ENCODE results near the gene AMZ1.
"Not testable (repeated sequence)": the region's sequence is repeated elsewhere in the genome, so short reads cannot be mapped to it uniquely, and the experiment has no call there.

Gene AMZ1

DNA sequence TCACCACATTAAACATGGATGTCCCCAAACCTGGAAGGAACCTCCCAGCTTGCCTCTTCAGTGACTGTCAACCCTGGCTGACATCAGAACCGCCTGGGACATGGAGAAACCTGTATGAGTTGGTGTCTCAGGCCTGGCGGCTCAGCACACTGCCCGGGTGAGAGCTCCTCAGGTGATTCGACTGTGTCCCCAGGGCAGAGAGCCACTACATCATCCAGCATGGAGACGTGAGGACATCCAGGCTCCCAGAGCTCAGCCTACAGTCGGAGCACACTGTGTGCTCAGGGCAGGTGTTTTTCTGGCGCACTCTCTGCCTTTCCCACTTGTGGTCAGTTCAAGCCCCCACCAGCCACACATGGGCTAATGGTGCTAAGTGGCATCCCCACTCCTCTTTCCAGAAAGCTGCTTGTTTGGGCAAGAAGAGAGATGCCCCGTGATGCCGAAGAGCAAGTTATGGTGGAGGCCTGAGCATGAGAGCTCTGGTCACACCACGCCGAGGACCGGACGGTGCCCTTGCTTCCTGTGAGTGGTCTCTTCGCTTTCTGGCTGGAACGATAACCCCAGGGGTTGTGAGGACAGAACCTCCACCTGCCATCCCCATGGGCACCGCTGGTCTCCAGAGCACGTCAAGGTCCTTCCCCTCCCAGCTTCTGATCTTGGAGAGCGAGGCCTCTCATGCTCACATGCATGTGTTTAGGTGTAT lies 38.5 kb downstream of the AMZ1 start:
- H3K27ac ChIP-seq (ENCODE audit: low read depth, low read length), result no peak overlapping the region
- H3K4me1 ChIP-seq (ENCODE audit: insufficient read depth, low read length), result no peaks in the 10 kb centered on the region
- H3K36me3 ChIP-seq (ENCODE audit: insufficient read depth, low read length), result peaks cover 49% of the 10 kb centered on the region
- no peaks in the 10 kb centered on the region for H3K9me3 ChIP-seq (ENCODE audit: insufficient read depth, low read depth, low read length)
- WGBS, result 90% methylated on average over 18 of the region's 18 CpGs
- no peaks in the 10 kb centered on the region for H3K27me3 ChIP-seq (ENCODE audit: insufficient read depth, low read length)
- no peak overlapping the region for H3K4me3 ChIP-seq (ENCODE audit: low read length)
- no peak overlapping the region for H3K9ac ChIP-seq (ENCODE audit: low read depth, low read length)

DNA sequence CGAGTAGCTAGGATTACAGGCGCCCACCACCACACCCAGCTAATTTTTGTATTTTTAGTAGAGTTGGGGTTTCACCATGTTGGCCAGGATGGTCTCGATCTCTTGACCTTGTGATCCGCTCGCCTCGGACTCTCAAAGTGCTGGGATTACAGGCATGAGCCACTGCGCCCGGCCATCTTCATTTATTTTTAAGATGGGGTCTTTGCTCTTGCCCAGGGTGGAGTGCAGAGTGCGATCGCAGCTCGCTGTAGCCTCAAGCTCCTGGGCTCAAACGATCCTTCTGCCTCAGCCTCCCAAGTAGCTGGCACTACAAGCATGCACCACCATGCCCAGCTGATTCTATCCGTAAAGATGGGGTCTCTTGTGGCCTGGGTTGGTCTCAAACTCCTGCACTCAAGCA lies 39.2 kb downstream of the AMZ1 start:
- not testable (repeated sequence) for H3K27ac ChIP-seq (ENCODE audit: low read depth, low read length); H3K27me3 ChIP-seq (ENCODE audit: insufficient read depth, low read length); H3K4me1 ChIP-seq (ENCODE audit: insufficient read depth, low read length); H3K9me3 ChIP-seq (ENCODE audit: insufficient read depth, low read depth, low read length); H3K4me3 ChIP-seq (ENCODE audit: low read length); H3K9ac ChIP-seq (ENCODE audit: low read depth, low read length)
- H3K36me3 ChIP-seq (ENCODE audit: insufficient read depth, low read length), result peaks cover 51% of the 10 kb centered on the region
- WGBS, result 83% methylated on average over 13 of the region's 13 CpGs

DNA sequence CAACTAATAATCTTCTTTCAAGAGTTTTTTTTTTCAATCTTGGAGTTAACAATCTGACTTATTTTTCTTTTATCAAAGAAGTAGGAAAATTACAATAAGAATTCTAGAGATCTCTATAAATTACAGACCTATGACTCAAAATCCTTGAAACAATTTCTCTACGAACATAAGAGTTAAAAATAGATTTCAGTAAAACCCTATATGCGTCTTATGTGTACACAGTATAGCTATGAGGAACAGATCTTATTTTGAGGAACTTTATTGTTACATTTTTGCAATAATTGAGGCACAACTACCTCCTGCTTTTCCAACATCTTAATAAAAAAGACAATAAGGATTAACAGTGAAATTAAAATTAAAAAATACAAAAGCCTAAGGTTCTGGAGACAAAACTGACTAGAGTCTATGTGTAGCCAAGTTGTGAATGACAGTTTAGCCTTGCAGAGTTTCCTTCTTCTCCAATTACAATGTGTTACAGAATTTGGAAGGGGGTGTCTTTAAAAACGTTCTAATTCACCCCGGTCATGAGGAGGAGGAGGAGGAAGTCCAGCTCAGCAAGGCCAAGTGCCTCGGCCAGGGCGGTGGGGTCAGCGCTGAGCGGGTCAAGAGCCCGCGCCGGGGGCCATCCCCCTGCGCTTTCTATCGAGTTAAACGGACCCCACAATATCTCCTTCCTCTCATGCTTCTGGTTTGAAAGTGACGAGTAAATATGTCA lies 40.5 kb downstream of the AMZ1 start:
- H3K27ac ChIP-seq (ENCODE audit: low read depth, low read length), result no peak overlapping the region
- no peaks in the 10 kb centered on the region for H3K27me3 ChIP-seq (ENCODE audit: insufficient read depth, low read length)
- WGBS, result 86% methylated on average over 13 of the region's 15 CpGs
- no peak overlapping the region for H3K9ac ChIP-seq (ENCODE audit: low read depth, low read length)
- H3K36me3 ChIP-seq (ENCODE audit: insufficient read depth, low read length), result peaks cover 56% of the 10 kb centered on the region
- no peaks in the 10 kb centered on the region for H3K9me3 ChIP-seq (ENCODE audit: insufficient read depth, low read depth, low read length)
- no peak overlapping the region for H3K4me3 ChIP-seq (ENCODE audit: low read length)
- H3K4me1 ChIP-seq (ENCODE audit: insufficient read depth, low read length), result no peaks in the 10 kb centered on the region

DNA sequence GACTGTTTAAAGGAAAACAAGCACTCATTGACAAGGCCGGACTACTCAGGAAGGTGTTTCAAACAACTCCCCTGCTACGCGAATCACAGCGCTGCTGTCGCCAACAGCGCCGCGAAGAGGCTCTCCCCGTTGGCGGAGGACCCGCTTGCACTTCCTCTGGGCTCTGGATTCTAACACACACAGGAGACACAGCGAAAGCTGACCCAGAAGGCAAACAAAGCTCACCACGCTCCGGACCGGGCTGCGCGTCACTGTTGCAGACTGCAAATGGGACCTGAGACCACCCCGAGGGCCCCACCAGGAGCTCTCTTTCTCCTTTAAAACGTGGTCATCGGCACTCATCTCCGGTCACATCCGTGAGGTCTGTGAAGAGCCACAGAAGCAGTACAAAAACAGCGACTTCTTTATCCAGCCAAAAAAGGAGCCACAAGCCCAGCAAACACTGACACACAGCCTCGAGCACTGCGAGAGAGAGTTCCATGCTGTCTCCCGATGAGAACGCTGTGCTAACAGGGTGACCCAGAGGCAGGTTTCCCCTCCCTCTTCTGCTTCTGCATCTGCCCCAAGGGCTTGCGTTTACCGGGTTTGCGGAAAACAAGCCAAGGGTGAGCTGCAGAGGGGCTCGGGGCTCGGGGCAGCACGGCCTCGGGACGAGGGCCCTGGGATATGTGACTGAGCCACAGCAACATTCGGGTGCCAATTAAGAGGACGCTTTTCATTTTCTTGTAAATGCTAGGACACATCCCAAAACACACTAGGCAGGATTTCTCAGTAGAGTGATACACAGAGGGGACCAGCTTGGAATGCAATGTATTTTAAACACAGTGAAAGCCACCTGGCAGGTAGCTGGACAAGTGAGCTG lies 41.3 kb downstream of the AMZ1 start:
- 90% methylated on average over 37 of the region's 37 CpGs for WGBS
- no peak overlapping the region for H3K9ac ChIP-seq (ENCODE audit: low read depth, low read length)
- H3K4me1 ChIP-seq (ENCODE audit: insufficient read depth, low read length), result no peaks in the 10 kb centered on the region
- H3K27ac ChIP-seq (ENCODE audit: low read depth, low read length), result no peak overlapping the region
- H3K4me3 ChIP-seq (ENCODE audit: low read length), result no peak overlapping the region
- H3K9me3 ChIP-seq (ENCODE audit: insufficient read depth, low read depth, low read length), result no peaks in the 10 kb centered on the region
- peaks cover 57% of the 10 kb centered on the region for H3K36me3 ChIP-seq (ENCODE audit: insufficient read depth, low read length)
- H3K27me3 ChIP-seq (ENCODE audit: insufficient read depth, low read length), result no peaks in the 10 kb centered on the region

DNA sequence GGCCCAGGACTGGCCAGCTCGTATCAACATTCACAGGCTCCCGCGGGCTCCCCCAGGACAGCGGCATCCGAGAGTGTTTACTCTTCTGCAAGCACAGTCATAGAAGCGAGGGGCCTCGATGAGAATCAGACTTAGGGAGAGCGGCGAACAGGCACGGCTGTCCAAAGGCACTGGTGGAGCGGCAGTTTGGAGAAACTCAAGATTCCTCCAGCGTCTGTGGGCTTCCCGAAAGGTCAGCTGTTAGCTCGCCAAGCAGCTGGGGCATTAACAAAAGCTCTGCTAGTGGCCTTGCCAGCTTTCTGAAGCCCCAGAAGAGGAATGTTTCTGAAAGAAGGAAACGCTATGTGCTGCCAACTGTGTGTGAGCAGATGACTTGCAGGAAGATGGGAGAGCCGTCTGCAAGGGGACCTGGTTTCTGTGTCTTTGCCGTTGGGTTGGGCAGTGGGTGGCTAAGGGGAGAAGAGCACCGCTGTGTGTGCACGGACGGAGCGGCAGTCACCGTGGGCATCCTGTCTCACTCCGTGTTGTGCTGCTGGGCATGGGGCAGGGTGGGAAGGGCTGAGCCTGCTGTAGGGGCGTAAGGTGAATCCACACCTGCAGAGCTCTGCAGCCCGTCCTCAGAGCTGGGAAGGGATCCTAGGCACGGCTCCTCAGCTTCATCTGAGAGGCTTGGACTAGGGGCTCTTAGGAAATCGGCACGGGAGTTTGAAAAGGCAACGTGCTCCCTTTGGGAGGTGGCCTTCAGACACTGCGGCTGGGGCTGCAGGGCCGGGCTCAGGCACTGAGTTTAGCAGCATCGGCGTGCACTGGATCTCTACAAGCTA lies 42.1 kb downstream of the AMZ1 start:
- Histone ChIP-seq H3K9ac (ENCODE audit: low read depth, low read length) (no peak overlapping the region), H3K27me3 (ENCODE audit: insufficient read depth, low read length) (no peaks in the 10 kb centered on the region), H3K4me3 (ENCODE audit: low read length) (no peak overlapping the region), H3K36me3 (ENCODE audit: insufficient read depth, low read length) (peaks cover 51% of the 10 kb centered on the region), H3K27ac (ENCODE audit: low read depth, low read length) (no peak overlapping the region), H3K9me3 (ENCODE audit: insufficient read depth, low read depth, low read length) (no peaks in the 10 kb centered on the region), H3K4me1 (ENCODE audit: insufficient read depth, low read length) (no peaks in the 10 kb centered on the region)
- WGBS, result 94% methylated on average over 33 of the region's 33 CpGs

DNA sequence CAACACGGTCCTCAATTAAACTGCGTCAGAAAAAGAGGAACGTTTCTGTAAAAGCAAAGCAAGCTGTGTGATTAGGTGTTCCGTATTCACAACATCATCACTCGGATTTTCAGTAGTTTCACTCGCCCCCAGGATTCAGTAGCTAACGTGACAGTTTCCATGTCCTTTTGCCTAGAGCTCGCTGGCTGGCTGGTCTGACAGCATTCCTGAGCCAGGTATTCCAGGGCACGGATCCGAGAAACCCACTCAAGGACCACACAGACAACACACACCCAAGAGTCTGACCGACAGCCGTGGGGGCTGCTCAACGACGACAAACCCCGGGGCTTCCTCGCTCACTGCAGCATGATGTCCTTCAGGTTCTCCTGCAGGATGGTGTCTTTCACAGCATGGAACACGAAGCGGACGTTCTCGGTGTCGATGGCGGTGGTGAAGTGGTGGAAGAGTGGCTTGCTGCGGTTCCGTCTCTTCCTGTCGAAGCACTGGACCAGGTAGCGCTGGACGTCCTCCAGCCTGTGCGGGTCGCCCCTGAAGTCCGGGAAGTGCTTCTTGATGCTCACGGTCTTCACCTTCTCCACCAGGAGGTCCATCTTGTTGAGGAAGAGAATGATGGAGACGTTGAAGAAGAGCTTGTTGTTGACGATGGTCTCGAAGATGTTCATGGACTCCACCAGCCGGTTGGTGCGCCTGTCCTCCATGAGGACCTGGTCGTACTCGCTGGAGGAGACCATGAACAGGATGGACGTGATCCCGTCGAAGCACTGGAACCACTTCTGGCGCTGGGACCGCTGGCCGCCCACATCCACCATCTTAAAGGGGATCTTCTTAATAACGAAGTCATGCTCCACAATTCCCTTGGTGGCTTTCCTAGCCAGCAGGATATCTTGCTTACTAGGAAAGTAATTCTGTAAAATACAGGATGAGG lies 43.1 kb downstream of the AMZ1 start:
- Histone ChIP-seq H3K27ac (ENCODE audit: low read depth, low read length) (no peak overlapping the region), H3K9me3 (ENCODE audit: insufficient read depth, low read depth, low read length) (no peaks in the 10 kb centered on the region), H3K27me3 (ENCODE audit: insufficient read depth, low read length) (no peaks in the 10 kb centered on the region), H3K36me3 (ENCODE audit: insufficient read depth, low read length) (peaks cover 50% of the 10 kb centered on the region), H3K4me3 (ENCODE audit: low read length) (no peak overlapping the region), H3K4me1 (ENCODE audit: insufficient read depth, low read length) (no peaks in the 10 kb centered on the region), H3K9ac (ENCODE audit: low read depth, low read length) (no peak overlapping the region)
- 96% methylated on average over 45 of the region's 45 CpGs for WGBS

DNA sequence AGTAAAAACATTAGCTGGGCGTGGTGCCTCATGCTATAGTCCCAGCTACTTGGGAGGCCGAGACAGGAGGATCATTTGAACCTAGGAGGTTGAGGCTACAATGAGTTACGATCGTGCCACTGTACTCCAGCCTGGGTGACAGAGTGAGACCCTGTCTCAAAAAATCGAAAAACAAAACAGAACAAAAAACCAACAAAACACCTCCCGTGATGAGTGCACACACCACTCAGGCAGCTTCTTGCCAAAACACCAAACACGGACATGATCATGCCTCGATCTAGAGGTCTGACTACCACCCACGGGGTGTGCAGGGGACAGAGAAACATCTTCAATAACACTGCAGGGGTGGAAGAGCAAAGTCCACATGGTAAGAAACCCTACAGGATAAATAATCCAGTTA lies 44.4 kb downstream of the AMZ1 start:
- 94% methylated on average over 9 of the region's 9 CpGs for WGBS
- H3K27ac ChIP-seq (ENCODE audit: low read depth, low read length), result no peak overlapping the region
- no peaks in the 10 kb centered on the region for H3K27me3 ChIP-seq (ENCODE audit: insufficient read depth, low read length)
- peaks cover 42% of the 10 kb centered on the region for H3K36me3 ChIP-seq (ENCODE audit: insufficient read depth, low read length)
- no peaks in the 10 kb centered on the region for H3K9me3 ChIP-seq (ENCODE audit: insufficient read depth, low read depth, low read length)
- H3K9ac ChIP-seq (ENCODE audit: low read depth, low read length), result no peak overlapping the region
- H3K4me3 ChIP-seq (ENCODE audit: low read length), result no peak overlapping the region
- 0 out of 2 replicates have a peak, but pooled peaks cover 3% of the 10 kb centered on the region for H3K4me1 ChIP-seq (ENCODE audit: insufficient read depth, low read length)

DNA sequence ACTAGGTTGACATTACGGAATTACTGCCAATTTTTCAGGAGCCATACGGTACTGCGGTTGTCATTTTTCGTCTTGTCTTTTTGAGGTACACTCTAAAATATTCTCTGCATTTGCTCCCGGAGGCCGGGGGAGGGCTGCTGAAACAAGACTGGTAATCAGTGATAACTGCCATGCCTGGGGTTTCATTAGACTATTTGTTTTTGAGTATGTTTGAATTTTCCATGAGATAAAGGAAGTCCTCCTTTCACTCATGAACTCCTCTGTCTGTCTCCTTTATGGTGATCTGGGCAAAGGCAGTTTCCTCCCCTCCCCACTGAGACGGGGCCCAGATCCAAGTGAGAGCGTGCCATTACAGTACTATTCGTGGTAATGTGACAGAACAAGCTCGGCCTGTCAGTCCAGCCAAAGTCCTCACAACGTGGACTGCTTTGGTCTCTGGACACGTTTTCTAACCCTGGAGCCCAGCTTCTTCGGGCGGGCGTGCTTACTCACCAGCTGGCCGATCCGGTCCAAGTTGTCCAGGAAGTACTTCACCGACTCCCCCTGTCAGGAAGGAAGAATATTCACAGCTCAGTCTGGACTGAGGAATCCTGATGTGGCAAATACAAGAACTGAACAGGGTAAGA lies 45.1 kb downstream of the AMZ1 start:
- Histone ChIP-seq H3K4me1 (ENCODE audit: insufficient read depth, low read length) (0 out of 2 replicates have a peak, but pooled peaks cover 3% of the 10 kb centered on the region), H3K27ac (ENCODE audit: low read depth, low read length) (peak overlapping the region; percentile 9; the same call in 1 of the 2 replicates), H3K36me3 (ENCODE audit: insufficient read depth, low read length) (peaks cover 39% of the 10 kb centered on the region), H3K27me3 (ENCODE audit: insufficient read depth, low read length) (no peaks in the 10 kb centered on the region), H3K9me3 (ENCODE audit: insufficient read depth, low read depth, low read length) (no peaks in the 10 kb centered on the region), H3K4me3 (ENCODE audit: low read length) (no peak overlapping the region), H3K9ac (ENCODE audit: low read depth, low read length) (no peak overlapping the region)
- WGBS, result 94% methylated on average over 18 of the region's 18 CpGs

DNA sequence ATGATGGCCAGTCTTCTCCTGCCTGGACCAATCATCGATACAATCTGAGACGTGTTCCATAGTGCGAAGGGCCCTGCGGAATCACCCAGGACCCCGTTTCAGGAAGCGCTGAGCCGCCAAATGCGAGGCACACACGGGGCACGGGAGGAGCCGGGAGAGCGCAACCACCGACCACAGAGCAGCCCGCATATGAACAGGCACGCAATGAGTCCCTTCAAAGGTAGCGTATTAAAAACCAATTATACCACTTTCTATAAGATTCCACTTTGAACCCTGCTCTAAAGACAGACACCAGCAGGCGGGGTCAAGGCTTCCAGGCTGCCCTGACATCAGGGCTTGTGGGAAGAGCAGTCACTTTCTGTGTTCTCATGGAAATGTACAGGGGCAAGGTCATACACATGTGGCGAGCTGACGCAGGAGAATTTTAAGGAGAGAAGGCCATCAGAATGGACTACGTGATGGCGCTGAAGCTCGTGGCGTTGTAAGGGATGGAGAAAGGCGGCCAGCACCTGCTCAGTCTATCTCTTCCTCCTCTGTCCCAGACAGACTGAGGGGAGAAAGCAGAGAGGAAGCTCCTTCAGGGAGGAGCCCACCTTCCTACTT lies 46.2 kb downstream of the AMZ1 start:
- Histone ChIP-seq H3K4me1 (ENCODE audit: insufficient read depth, low read length) (0 out of 2 replicates have a peak, but pooled peaks cover 3% of the 10 kb centered on the region), H3K9ac (ENCODE audit: low read depth, low read length) (no peak overlapping the region), H3K27me3 (ENCODE audit: insufficient read depth, low read length) (no peaks in the 10 kb centered on the region), H3K9me3 (ENCODE audit: insufficient read depth, low read depth, low read length) (no peaks in the 10 kb centered on the region), H3K27ac (ENCODE audit: low read depth, low read length) (no peak overlapping the region), H3K36me3 (ENCODE audit: insufficient read depth, low read length) (peaks cover 37% of the 10 kb centered on the region), H3K4me3 (ENCODE audit: low read length) (no peak overlapping the region)
- 96% methylated on average over 24 of the region's 24 CpGs for WGBS

Data from HUES64 (cell line).